Hematopoietic multipotent progenitor cell treated with erythropoietin and hydrocortisone succinate and interleukin-3 and kit ligand, for 17 days (in vitro differentiated cells): Measurements from ENCODE around the gene PTPN4.
"Not testable (repeated sequence)": the region's sequence is repeated elsewhere in the genome, so short reads cannot be mapped to it uniquely, and the experiment has no call there.

ENCODE experiments used
- DNase-seq: peaks from one replicate; pipeline ENCODE4 v3.0.0-alpha.2; 2015; ENCODE audit warnings: low spot score

Gene PTPN4

DNA sequence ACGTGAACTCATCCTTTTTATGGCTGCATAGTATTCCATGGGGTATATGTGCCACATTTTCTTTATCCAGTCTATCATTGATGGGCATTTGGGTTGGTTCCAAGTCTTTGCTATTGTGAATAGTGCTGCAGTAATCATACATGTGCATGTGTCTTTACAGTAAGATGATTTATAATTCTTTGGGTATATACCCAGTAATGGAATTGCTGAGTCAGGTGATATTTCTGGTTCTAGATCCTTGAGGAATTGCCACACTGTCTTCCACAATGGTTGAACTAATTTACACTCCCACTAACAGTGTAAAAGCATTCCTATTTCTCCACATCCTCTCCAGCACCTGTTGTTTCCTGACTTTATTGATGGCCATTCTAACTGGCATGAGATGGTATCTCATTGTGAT lies 262.8 kb downstream of the PTPN4 start:
- not testable (repeated sequence) for DNase-seq

DNA sequence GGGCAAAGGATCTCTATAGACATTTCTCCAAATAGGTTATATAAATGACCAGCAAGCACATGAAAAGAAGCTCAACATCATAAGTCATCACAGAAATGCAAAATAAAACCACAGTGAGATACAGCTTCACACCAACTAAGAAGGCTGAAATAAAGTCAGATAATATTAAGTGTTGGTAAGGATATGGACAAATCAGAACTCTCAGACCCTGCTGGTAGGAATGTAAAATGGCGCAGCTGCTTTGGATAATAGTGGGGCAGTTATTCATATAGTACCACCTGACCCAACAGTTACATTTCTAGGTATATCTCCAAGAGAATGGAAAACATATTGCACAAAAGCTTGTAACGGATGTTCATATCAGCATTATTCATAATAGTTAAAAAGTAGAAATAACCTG lies 267.2 kb downstream of the PTPN4 start:
- DNase-seq = no peak

DNA sequence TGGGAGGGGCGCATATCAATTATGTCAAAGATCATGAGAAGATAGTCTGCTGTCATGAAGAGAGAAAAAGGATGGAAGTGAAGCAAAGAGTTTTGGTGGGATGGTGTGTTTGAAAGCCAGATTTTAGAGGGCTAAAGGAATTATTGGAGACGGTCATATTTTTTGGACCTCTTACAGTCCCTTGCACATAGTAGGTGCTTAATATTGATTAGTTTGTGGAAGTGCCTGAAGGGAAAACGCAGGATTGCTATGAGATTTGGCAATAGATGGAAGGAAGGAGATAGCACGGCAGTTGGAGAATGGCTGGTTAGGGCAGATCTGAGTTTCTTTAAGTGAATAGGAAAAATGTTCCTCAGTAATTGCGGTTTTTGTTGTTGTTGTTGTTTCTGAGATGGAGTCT lies 269.1 kb downstream of the PTPN4 start:
- no peak for DNase-seq

DNA sequence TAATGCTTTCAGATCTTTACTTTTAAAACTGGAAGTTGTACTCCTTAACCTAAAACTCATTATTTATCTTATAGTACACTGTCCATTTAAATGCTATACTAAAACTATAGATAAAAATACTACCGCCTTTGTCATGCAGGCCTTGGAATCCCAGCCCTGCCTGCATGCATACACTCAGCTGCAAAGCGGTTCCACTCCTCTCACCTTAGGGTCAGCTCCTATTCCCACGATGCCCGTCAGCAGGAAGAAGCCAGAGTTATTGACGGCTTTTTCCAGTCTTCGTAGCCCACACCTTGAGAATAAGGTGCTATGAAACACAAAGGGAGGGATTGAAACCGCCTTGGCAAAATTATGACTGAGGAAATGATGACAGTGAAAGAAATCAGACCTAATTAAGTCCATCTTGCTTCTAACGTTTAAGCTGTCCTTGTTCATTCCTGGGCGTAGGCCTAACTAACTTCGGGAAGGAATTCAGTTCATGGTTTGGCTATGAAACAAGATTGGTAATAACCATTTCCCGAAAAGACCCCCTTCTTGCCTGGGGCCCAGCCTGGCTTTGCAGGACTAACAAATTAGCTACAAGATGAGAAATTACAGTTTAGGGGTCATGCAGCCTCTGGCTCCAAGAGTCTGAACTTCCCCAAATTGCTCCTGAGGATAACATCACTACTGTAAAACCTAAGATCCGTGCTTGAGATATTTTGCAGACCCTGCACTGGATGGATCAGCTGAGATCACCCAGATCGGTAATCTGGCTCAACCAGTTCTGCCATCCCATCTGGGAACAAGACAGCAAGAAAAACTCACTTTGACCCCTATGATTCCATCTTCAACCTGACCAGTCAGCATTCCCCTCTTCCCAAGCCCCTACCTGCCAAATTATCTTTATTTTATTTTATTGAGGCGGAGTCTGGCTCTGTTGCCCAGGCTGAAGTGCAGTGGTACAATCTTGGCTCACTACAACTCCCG lies 270.2 kb downstream of the PTPN4 start:
- no peak for DNase-seq

GRCh38 chr2:120032297-120032696 lies 272.6 kb downstream of the PTPN4 start:
- no peak for DNase-seq
